NOMO-1 treated with dmso at 0.1 percent for 144 hours (cell line): ENCODE data around the gene CEP85.
A peak's percentile ranks its signal among the peaks of the same experiment; 100 is the strongest.

ENCODE experiments used
- DNase-seq: peaks from one replicate; lab custom pipeline; 2025; ENCODE audit not compliant: unreplicated experiment; lab: John Stamatoyannopoulos, UW

CEP85 gene

GRCh38 chr1:26315874-26316850 lies 82.2 kb downstream of the CEP85 start:
- DNase-seq: no peak

- no peak for DNase-seq
These were observed 83.1 kb downstream of the CEP85 start for GRCh38 chr1:26317146-26317545.

- peak; percentile 72 for DNase-seq
These were observed 83.8 kb downstream of the CEP85 start, which contains the start of gene CD52 for GRCh38 chr1:26317612-26318337. Gene CD52, plus strand, starts transcription at chr1:26317958. Its CDS starts 60 bp downstream, at chr1:26318018.

- no peak for DNase-seq
These were observed 84.5 kb downstream of the CEP85 start for GRCh38 chr1:26318338-26319064.

- no peak for DNase-seq
These were observed 86.9 kb downstream of the CEP85 start for GRCh38 chr1:26320896-26321295.

- peak; percentile 71 for DNase-seq
These were observed 87.5 kb downstream of the CEP85 start for GRCh38 chr1:26321315-26322041.

- no peak for DNase-seq
These were observed 88.0 kb downstream of the CEP85 start for GRCh38 chr1:26322042-26322331.

- DNase-seq: no peak
These were observed 89.4 kb downstream of the CEP85 start for GRCh38 chr1:26323382-26323781.

GRCh38 chr1:26324550-26324949 lies 90.5 kb downstream of the CEP85 start:
- no peak for DNase-seq

GRCh38 chr1:26327956-26328362 lies 94.0 kb downstream of the CEP85 start:
- DNase-seq: no peak
